HepG2 (cell line): Measurements from ENCODE around the gene CIAO2A. TPM values are rescaled to one million over a fixed set of nuclear protein-coding genes. Genes with fewer than 3 reads are reported as not detected.

Experiments
- ATAC-seq: fragments of 200-7000 bp; cut with Tn5 transposase; 3 replicates; pipeline ENCODE4 v1.9.1; 2020; ENCODE audit warnings: mild to moderate bottlenecking, moderate library complexity
- BruUV-seq: library from RNA; stranded (reverse); fragments of 400-500 nt; replicated peaks from 2 replicates; lab custom pipeline; 2021; lab: Mats Ljungman, UMichigan
- CTCF ChIA-PET: fragments of 300-600 bp; formaldehyde crosslinking; extraction: SDS; loops from one replicate; lab custom pipeline; 2021; ENCODE audit warnings: low total read pairs, inconsistent platforms, low intra/inter-chr PET ratio; lab: Yijun Ruan, JAX
- POLR2A ChIA-PET: fragments of 350-600 bp; sonication (Branson Sonifier 250); formaldehyde crosslinking; loops from one replicate; lab custom pipeline; 2020; ENCODE audit warnings: antibody characterized with exemption, inconsistent platforms; lab: Yijun Ruan, JAX
- DNase-seq: peaks from one replicate; pipeline ENCODE4 v3.0.0-alpha.2; 2015; ENCODE audit warnings: low spot score
- FAIRE-seq: peaks from 3 replicates; lab custom pipeline; 2011; peaks lifted over from hg19 to GRCh38; lab: Jason Lieb, UNC
- H2AFZ ChIP-seq: one replicate; pipeline ENCODE4 v1.6.1; 2011; ENCODE audit warnings: low read length, inconsistent platforms
- H3K27ac ChIP-seq: fragments of 300-600 bp; 3 replicates; pipeline ENCODE4 v1.8.0; 2011; ENCODE audit warnings: mixed run types, mild to moderate bottlenecking, mixed read lengths, low read length, inconsistent platforms; ENCODE audit not compliant: insufficient read depth; ENCODE audit errors: extremely low read length
- H3K27me3 ChIP-seq, 2 experiments: fragments of 200-600 bp in 1 of 2; 2 replicates in 1 of 2; 3 replicates in 1 of 2; pipeline versions ENCODE4 v1.6.0 to v1.8.0; 2011; ENCODE audit warnings: low read length in 2 of 2, mild to moderate bottlenecking in 2 of 2, moderate library complexity in 2 of 2, inconsistent platforms in 1 of 2; ENCODE audit not compliant: insufficient read depth in 2 of 2, control insufficient read depth in 1 of 2
- H3K36me3 ChIP-seq, 2 experiments: fragments of 200-600 bp in 1 of 2; replicated peaks in 1 of 2; 2 replicates in 1 of 2; 3 replicates in 1 of 2; pipeline versions ENCODE4 v1.5.1 to v1.8.0; 2011; ENCODE audit warnings: low read length in 2 of 2, inconsistent platforms in 1 of 2; ENCODE audit not compliant: insufficient read depth in 2 of 2, control insufficient read depth in 1 of 2
- H3K4me1 ChIP-seq: 2 replicates; pipeline ENCODE4 v1.5.1; 2012; ENCODE audit warnings: low read length, inconsistent platforms; ENCODE audit not compliant: insufficient read depth
- H3K4me2 ChIP-seq: 2 replicates; pipeline ENCODE4 v1.6.0; 2011; ENCODE audit warnings: low read depth, low read length, inconsistent platforms
- H3K4me3 ChIP-seq, 3 experiments: fragments of 200-600 bp in 1 of 3; sonication (generic), shearing (Covaris generic) in 1 of 3; replicated peaks in 1 of 3; 2 replicates each; pipeline ENCODE4 v1.5.1; 2011 to 2016; ENCODE audit warnings: low read length in 3 of 3, inconsistent platforms in 2 of 3, low read depth in 2 of 3, mild to moderate bottlenecking in 2 of 3, control low read depth in 1 of 3, mixed read lengths in 1 of 3; ENCODE audit not compliant: insufficient read depth in 1 of 3
- H3K79me2 ChIP-seq: one replicate; pipeline ENCODE4 v1.6.1; 2011; ENCODE audit warnings: low read length, inconsistent platforms; ENCODE audit not compliant: insufficient read depth
- H3K9ac ChIP-seq: 2 replicates; pipeline ENCODE4 v1.6.0; 2011; ENCODE audit warnings: mild to moderate bottlenecking, low read depth, low read length, inconsistent platforms; ENCODE audit not compliant: insufficient read depth
- H3K9me3 ChIP-seq: 2 replicates; pipeline ENCODE4 v1.5.1; 2012; ENCODE audit warnings: mild to moderate bottlenecking, low read length
- H4K20me1 ChIP-seq: 2 replicates; pipeline ENCODE4 v1.6.0; 2011; ENCODE audit warnings: inconsistent platforms, mild to moderate bottlenecking, low read length, moderate library complexity; ENCODE audit not compliant: insufficient read depth
- ADNP ChIP-seq: sonication (generic); formaldehyde crosslinking; IDR thresholded peaks from 2 replicates; pipeline ENCODE4 v1.4.0; 2020; ENCODE audit warnings: missing genetic modification reagents
- AGO2 ChIP-seq: fragments of 200-400 bp; formaldehyde crosslinking; optimal IDR thresholded peaks from 2 replicates; pipeline ENCODE3; 2017; ENCODE audit warnings: mild to moderate bottlenecking, low read depth, low read length, moderate library complexity
- ATAD3A ChIP-seq: sonication (generic); formaldehyde crosslinking; IDR thresholded peaks from 2 replicates; pipeline ENCODE4 v1.4.0; 2020; ENCODE audit warnings: missing genetic modification reagents
- BORCS8-MEF2B ChIP-seq: sonication (generic); formaldehyde crosslinking; IDR thresholded peaks from 2 replicates; pipeline ENCODE4 v1.8.0; 2022; ENCODE audit warnings: mild to moderate bottlenecking, missing genetic modification reagents
- CERS6 ChIP-seq: sonication (generic); formaldehyde crosslinking; IDR thresholded peaks from 2 replicates; pipeline ENCODE4 v1.5.0; 2020; ENCODE audit warnings: missing genetic modification reagents
- EHMT2 ChIP-seq: fragments of 200-600 bp; sonication (generic); IDR thresholded peaks from 2 replicates; pipeline ENCODE4 v1.7.0; 2017; ENCODE audit warnings: antibody characterized with exemption, low read depth, low read length, borderline replicate concordance
- GATAD2A ChIP-seq: IDR thresholded peaks from 2 replicates; pipeline ENCODE4 v1.6.1; 2016
- GFI1 ChIP-seq: sonication (generic); formaldehyde crosslinking; IDR thresholded peaks from 2 replicates; pipeline ENCODE4 v1.5.0; 2020; ENCODE audit warnings: missing genetic modification reagents, mild to moderate bottlenecking, borderline replicate concordance
- KDM5A ChIP-seq: fragments of 200-600 bp; sonication (generic); IDR thresholded peaks from 2 replicates; pipeline ENCODE4 v1.7.0; 2018; ENCODE audit warnings: antibody characterized with exemption, mild to moderate bottlenecking, low read length, borderline replicate concordance
- RNF2 ChIP-seq: fragments of 450-650 bp; conservative IDR thresholded peaks from 2 replicates; pipeline ENCODE4 v1.6.1; 2016; ENCODE audit warnings: low read depth
- SMARCE1 ChIP-seq: fragments of 450-650 bp; IDR thresholded peaks from 2 replicates; pipeline ENCODE4 v1.6.1; 2017; ENCODE audit warnings: borderline replicate concordance
- SOX6 ChIP-seq, 2 experiments: fragments of 450-650 bp in 1 of 2; sonication (generic) in 1 of 2; formaldehyde crosslinking in 1 of 2; IDR thresholded peaks; 2 replicates each; pipeline versions ENCODE4 v1.4.0 to v1.6.1; 2017 to 2020; ENCODE audit warnings: antibody characterized with exemption in 1 of 2, mild to moderate bottlenecking in 1 of 2, missing genetic modification reagents in 1 of 2
- ZBTB7B ChIP-seq: sonication (generic); formaldehyde crosslinking; IDR thresholded peaks from 2 replicates; pipeline ENCODE4 v1.4.0; 2020; ENCODE audit warnings: missing genetic modification reagents
- ZNF558 ChIP-seq: sonication (generic); formaldehyde crosslinking; IDR thresholded peaks from 2 replicates; pipeline ENCODE4 v1.9.0; 2022; ENCODE audit warnings: mild to moderate bottlenecking, missing genetic modification reagents, borderline replicate concordance
- ZSCAN29 ChIP-seq: sonication (generic); formaldehyde crosslinking; conservative IDR thresholded peaks from 2 replicates; pipeline ENCODE4 v1.4.0; 2020; ENCODE audit warnings: mild to moderate bottlenecking, missing genetic modification reagents
- WGBS: methylation state at CpG from one replicate; pipeline ENCODE4 v1.1.6; 2017; ENCODE audit warnings: low lambda C conversion rate; 5-methylcytosine and 5-hydroxymethylcytosine counted together
- in situ Hi-C: cut with HindIII; loops from 2 replicates; pipeline ENCODE4 v1.10.0; 2017; ENCODE audit warnings: low pct_unique_long_range_greater_than_20kb; ENCODE audit not compliant: extremely low pct_ligation_motif_present
- intact Hi-C: fragments of 100-400 bp; cut with micrococcal nuclease; formaldehyde crosslinking; loops from one replicate; pipeline ENCODE4 v1.10.0; 2022; ENCODE audit not compliant: unreplicated experiment
- polyA plus RNA-seq, 8 experiments: library from polyadenylated mRNA; depleted of rRNA in 3 of 8; stranded (reverse) in 7 of 8; unstranded in 1 of 8; fragments of >200 nt; fragmentation: Illumina TruSeq in 4 of 8; extraction: Trizol in 4 of 8; gene quantifications; 2 replicates each; pipeline versions ENCODE4 v1.2.1 to v1.2.3, GENCODE V29; 2011 to 2016; ENCODE audit warnings: low read depth in 4 of 8, missing spikeins in 1 of 8, mixed read lengths in 1 of 8; ENCODE audit not compliant: insufficient read depth in 1 of 8
- total RNA-seq, 5 experiments: library from RNA; depleted of rRNA; stranded (reverse); fragments of >200 nt; fragmentation: Illumina TruSeq; extraction: Trizol; gene quantifications; 2 replicates each; pipeline ENCODE4 v1.2.3, GENCODE V29; 2016; ENCODE audit warnings: low read depth in 1 of 5

Gene CIAO2A
- total and polyA plus RNA-seq, 2 of the 13 experiments (the other 11 are each of a cell fraction or from before 2014, with no cell fraction given), result 83.0 to 100 TPM

DNA sequence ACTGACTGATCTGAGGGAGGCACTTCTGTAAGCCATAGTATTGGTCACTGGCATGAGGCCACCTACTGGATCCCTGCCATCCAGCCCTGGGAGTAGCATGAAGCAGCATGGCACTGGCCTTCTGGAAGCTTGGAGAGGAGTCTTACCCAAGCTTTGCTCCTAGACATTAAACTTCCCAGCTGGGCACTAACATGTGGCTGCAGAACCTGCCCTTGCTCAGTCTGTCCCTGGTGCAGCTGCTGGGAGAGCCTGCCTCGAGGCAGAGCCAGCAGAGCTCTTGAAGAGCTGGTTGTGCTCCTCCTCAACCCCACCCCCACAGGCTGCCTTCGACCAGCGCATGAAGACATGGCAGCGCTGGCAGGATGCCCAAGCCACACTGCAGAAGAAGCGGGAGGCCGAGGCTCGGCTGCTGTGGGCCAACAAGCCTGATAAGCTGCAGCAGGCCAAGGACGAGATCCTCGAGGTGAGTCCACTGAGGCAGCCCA, 40.7 kb upstream of the CIAO2A start:
- TF ChIP-seq ATAD3A (CRISPR knock-in tag) (no peak), GFI1 (CRISPR knock-in tag) (no peak), BORCS8-MEF2B (CRISPR knock-in tag) (no peak), SMARCE1 (no peak), AGO2 (peak; percentile 42)
- intact Hi-C loops (no loop called here), in situ Hi-C loops (no loop called here)
- H3K27ac ChIP-seq, result no peak overlapping the region
- CTCF ChIA-PET, result no interaction called here
- POLR2A ChIA-PET, result no interaction called here
- ATAC-seq, result no peak
- no peaks in the 10 kb centered on the region for H4K20me1 ChIP-seq
- no peak overlapping the region for H3K4me2 ChIP-seq
- BruUV-seq, result no TSS peak
- no CpG with 5 or more reads among the region's 9 CpGs for WGBS
- H3K27me3 ChIP-seq, result no peaks in the 10 kb centered on the region
- peaks cover 41 to 84% of the 10 kb centered on the region in 2 experiments for H3K36me3 ChIP-seq
- FAIRE-seq, result no peak
- no peak overlapping the region for H3K4me3 ChIP-seq
- no peak for DNase-seq
- H3K9me3 ChIP-seq, result no peaks in the 10 kb centered on the region
- no peaks in the 10 kb centered on the region for H3K79me2 ChIP-seq
- no peak overlapping the region for H2AFZ ChIP-seq
- no peak overlapping the region for H3K9ac ChIP-seq
- no peaks in the 10 kb centered on the region for H3K4me1 ChIP-seq

- TSS peak; percentile 27 for BruUV-seq
- no peak for ATAC-seq
- intact Hi-C loops (no loop called here), in situ Hi-C loops (no loop called here)
- Histone ChIP-seq H2AFZ (no peak overlapping the region), H3K27ac (no peak overlapping the region), H3K4me2 (no peak overlapping the region), H3K9ac (no peak overlapping the region), H3K79me2 (no peaks in the 10 kb centered on the region), H3K36me3 (peaks cover 41 to 88% of the 10 kb centered on the region in 2 experiments), H3K27me3 (no peaks in the 10 kb centered on the region), H3K4me1 (no peaks in the 10 kb centered on the region), H4K20me1 (no peaks in the 10 kb centered on the region), H3K4me3 (no peak overlapping the region), H3K9me3 (no peaks in the 10 kb centered on the region)
- 98% methylated on average over 10 of the region's 10 CpGs for WGBS
- CTCF ChIA-PET, result no interaction called here
- DNase-seq, result no peak
- POLR2A ChIA-PET, result no interaction called here
- FAIRE-seq, result no peak
- TF ChIP-seq KDM5A (no peak), CERS6 (CRISPR knock-in tag) (no peak), SOX6 (IDR thresholded peaks at IDR 0.05) (no peak), SOX6 (CRISPR knock-in tag; IDR thresholded peaks at IDR 0.05) (no peak), GATAD2A (CRISPR knock-in tag) (no peak), ZNF558 (CRISPR knock-in tag) (no peak), RNF2 (no peak), ADNP (no peak), EHMT2 (no peak), ZBTB7B (CRISPR knock-in tag) (no peak), ZSCAN29 (no peak)
These were observed 40.1 kb upstream of the CIAO2A start for GRCh38 chr15:64133623-64134344.
